Kasumi-1 (cell line): ENCODE measurements around the gene ZMYND12.
"Not testable (repeated sequence)": the region's sequence is repeated elsewhere in the genome, so short reads cannot be mapped to it uniquely, and the experiment has no call there.

ENCODE experiments used
- DNase-seq, 2 experiments: peaks; one replicate each; lab custom pipeline; 2025; lab: John Stamatoyannopoulos, UW

The ZMYND12 gene

DNA sequence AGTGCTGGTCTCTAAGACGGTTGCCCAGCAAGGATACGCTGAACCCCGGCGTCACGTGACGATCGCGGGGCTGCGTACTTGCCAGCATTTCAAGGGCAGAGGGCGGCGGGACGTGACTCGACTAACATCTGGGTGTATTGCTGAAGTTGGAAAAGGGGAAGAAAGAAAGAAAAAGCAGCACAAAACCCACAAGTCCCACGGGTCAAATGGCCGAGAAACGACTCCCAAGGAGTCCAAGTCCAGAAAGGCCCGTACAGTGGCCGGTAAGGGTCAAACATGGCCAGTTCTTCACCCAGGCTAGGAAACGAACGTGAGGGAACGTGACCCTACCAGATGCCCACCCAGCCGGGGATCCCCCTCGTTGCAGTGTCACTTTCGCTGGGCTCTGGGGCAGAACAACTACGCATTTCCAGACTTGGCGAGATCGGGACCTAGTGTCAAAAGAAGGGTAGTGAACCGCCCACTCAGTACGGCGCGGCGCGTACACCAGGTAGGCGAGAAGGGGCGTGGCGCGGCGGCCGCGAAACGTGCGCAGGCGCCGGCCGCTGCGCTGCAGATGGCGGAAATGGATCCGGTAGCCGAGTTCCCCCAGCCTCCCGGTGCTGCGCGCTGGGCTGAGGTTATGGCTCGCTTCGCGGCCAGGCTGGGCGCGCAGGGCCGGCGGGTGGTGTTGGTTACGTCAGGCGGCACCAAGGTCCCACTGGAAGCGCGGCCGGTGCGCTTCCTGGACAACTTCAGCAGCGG, at the start of gene ZMYND12, which contains the start of gene PPCS:
TSS of gene ZMYND12 (minus strand) at position 13 of the 744 bp plus-strand sequence. CDS start 25 bp downstream, outside the sequence.
TSS of gene PPCS (plus strand) at position 534 of the 744 bp plus-strand sequence. CDS start at position 557, 23 bp downstream.
- DNase-seq, result peak; percentile 83 to 86

DNA sequence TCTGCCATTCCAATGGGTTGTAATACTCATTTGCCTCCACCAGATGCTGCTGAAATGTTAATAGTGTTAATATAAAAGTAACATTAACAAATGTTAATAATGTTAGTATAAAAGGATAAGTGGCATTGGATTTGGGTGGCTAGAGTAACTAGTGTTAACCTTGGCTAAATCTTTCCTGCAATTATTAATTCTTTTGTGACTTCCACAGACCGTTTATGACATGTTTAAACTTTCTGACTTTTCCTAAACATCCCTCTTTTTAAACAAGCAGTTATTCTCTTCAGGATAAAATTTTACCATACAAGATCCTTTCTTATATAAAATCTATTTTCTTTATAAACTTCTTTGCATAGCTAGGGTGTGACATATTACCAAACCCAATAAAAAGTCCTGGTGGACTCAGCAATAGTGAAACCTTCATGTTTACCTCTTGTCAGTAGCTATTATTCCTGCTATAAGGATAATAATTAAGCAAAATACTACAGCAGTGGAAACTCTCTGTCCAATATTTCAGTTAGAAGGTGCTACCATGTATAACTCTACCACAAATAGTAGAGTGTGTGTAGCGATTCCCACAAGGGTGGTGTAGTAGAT, 48.8 kb upstream of the ZMYND12 start:
- no peak for DNase-seq

DNA sequence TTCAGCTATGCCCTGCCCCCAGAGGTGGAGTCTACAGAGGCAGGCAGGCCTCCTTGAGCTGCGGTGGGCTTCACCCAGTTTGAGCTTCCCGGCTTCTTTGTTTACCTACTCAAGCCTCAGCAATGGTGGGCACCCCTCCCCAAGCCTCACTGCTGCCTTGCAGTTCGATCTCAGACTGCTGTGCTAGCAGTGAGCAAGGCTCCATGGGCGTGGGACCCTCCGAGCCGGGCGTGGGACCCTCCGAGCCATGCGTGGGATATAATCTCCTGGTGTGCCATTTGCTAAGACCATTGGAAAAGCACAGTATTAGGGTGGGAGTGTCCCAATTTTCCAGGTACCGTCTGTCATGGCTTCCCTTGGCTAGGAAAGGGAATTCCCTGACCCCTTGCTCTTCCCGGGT, 46.2 kb upstream of the ZMYND12 start:
- DNase-seq, result not testable (repeated sequence)

GRCh38 chr1:42490237-42490636, 34.4 kb upstream of the ZMYND12 start:
- DNase-seq, result no peak

DNA sequence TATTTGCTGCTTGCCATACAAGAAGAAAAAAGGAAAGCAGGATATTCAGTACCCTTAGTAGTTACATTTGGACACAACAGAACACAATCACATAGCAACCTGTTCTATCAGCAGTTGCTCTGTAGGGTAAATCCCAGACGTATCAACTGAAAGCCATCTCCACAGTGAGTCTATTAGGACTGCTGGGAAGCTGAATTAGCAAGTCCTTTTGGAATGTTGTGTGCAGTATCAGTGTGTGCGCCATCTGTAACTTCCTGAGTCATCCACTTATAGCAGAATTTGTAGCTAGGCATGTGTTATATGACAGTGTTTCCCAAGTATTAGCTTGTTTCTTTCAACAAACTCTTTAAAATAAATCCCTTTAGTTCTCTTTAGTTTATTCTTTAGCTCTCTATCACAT, 28.6 kb upstream of the ZMYND12 start:
- DNase-seq, result no peak

DNA sequence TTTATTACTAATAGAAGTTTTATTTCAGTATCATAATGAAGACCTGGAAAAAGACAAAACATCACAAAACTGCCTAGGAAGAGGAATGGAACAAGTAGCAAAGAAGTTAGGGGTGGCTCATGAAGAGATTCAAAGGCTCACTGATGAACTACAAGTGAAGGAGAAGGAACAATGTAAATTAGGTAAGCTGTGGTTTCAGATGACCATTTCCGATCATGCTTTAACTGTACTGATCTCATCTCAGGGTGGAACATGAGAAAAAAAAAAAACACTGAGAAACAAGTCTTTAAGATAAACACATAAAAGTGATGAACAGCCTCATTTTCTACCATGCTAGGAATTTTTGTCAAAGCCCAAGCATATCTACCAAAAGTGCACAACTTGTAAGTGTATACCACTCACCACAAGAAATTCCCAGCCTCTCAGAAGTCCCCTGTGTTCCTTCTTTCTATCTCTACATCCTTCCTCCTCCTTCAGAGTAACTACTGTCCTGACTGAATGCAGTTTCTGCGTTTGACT, 26.9 kb upstream of the ZMYND12 start:
- no peak for DNase-seq

DNA sequence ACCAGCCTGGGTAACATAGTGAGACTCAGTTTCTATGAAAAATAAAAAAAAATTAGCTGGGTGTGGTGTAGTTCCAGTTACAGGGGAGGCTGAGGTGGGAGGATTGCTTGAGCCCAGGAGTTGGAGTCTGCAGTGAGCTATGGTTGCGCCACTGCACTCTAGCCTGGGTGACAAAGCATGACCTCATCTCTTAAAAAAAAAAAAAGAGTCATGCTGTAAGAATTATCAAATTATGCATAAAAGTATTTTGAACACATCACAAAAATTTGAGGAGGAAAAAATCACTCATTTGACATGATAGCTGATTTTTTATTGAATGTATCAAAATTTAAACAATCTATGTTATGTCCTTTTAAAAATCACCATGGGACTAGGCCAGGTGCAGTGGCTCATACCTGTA, 25.1 kb upstream of the ZMYND12 start:
- no peak for DNase-seq

DNA sequence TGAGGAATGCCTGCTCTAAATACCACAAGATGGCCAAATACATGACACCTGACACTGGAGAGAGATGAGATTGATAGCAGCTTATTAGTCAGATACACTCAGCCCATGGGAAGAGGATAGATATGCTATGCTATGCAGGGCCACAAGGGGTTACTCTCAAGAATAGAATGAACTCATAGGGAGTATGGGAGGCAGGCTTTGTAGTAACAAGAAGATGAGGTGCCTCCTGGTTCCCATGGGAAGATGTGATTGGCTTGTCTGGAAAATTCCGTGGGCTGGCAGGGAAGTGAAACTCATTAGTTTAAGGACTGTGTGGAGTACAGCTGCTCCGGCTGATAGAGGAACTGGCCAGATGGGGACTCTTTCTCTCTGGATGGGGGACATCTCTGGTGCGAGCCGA, 23.8 kb upstream of the ZMYND12 start:
- DNase-seq, result peak; percentile 24 to 53

GRCh38 chr1:42477775-42478174, 22.0 kb upstream of the ZMYND12 start:
- no peak for DNase-seq

DNA sequence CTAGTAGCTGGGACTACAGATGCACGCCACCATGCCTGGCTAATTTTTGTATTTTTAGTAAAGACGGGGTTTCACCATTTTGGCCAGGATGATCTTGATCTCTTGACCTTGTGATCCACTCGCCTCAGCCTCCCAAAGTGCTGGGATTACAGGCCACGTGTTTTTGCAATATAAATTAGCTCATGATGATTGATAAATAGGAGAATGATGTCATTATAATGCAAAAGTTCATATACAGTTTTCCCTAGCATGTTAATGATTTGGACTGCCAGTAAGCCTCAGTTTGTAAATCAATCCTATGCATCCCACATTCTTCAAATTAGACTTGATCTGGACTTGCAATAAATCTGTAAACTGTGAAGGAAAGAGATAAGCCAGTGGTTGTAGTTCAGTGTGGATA, 21.5 kb upstream of the ZMYND12 start:
- not testable (repeated sequence) for DNase-seq

DNA sequence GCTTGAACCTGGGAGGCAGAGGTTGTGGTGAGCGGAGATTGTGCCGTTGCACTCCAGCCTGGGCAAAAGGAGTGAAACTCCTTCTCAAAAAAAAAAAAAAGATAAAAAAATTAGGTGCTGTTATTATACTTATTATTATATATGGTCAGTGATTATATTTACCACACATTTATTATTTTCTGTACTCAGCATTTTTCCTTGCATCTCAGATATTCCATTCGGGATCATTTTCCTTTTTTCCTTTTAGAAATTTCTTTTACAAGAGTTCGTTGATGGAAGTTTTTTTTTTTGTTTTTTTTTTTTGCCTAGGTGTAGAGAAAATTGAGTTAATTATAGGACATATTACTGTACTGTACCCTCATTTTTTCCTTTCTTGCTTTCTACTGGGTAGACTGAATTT, 20.8 kb upstream of the ZMYND12 start:
- DNase-seq, result no peak

DNA sequence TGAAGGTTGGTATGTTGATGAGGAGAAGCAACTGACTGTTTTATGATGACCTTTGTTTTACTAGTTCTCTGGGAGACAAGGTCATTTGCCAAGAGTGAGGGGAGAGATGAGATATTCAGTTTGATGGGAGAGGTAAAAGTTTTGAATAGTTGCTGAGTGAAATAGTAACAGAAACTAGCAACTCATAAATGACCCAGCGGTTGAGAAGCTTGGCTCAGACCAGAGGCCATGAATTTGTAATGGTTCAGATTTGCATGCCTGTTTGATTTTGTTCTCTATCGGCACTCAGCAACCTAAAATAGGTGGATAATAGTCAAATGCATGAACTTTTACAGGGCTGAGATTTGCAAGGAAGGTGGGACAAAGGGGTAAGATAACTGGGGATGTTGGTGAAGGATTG, 13.9 kb upstream of the ZMYND12 start:
- no peak for DNase-seq

DNA sequence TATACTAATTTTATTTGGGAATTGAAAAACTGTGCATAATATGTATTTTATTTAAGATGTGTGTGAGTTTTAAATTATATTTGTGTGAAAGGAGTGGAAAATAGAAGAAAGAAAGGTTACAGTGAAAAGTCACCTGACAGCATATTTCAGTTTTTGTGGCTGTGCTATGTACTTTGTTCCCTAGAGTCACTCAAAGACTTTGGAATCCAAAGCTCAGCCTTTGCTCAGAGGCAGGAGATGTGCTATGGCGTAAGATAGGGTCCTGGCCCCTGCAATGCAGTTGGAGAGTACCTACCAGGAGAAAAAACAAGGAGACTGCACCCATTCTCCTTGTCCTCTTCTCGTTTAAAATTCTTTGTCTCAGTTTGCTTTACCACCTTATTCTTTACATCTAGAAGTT, 10.2 kb upstream of the ZMYND12 start:
- DNase-seq, result no peak

GRCh38 chr1:42463921-42464320, 8.1 kb upstream of the ZMYND12 start:
- DNase-seq, result no peak

GRCh38 chr1:42462828-42463763, 7.3 kb upstream of the ZMYND12 start, which contains the start of gene CCDC30:
CCDC30 (plus strand) TSS chr1:42463286; CDS start chr1:42480552, 17,266 bp downstream.
- DNase-seq, result peak; percentile 98

DNA sequence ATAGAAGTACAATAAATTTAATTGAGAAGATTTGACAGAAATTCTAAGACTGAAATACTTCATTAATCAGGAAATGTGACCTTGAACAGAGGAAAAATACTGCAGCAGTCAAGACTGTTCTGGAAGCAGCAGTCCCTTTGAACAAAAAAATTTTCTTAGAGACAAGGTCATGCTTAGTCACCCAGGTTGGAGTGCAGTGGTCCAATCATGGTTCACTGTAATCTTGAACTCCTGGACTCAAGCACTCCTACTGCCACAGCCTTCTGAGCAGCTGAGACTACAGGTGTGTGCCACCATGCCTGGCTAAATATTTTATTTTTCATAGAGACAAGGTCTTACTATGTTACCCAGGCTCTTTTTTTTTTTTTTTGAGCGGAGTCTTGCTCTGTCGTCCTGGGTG, 5.4 kb upstream of the ZMYND12 start:
- DNase-seq, result no peak

GRCh38 chr1:42456754-42457089, 900 bp upstream of the ZMYND12 start:
- peak; percentile 56 to 59 for DNase-seq

GRCh38 chr1:42454403-42454802, 1.4 kb downstream of the ZMYND12 start:
- no peak for DNase-seq

- no peak for DNase-seq
Observed at GRCh38 chr1:42453386-42453785, 2.4 kb downstream of the ZMYND12 start.

- DNase-seq, result no peak
Observed at GRCh38 chr1:42450061-42450460, 5.8 kb downstream of the ZMYND12 start.

- no peak for DNase-seq
Observed at GRCh38 chr1:42449256-42449655, 6.6 kb downstream of the ZMYND12 start.

DNA sequence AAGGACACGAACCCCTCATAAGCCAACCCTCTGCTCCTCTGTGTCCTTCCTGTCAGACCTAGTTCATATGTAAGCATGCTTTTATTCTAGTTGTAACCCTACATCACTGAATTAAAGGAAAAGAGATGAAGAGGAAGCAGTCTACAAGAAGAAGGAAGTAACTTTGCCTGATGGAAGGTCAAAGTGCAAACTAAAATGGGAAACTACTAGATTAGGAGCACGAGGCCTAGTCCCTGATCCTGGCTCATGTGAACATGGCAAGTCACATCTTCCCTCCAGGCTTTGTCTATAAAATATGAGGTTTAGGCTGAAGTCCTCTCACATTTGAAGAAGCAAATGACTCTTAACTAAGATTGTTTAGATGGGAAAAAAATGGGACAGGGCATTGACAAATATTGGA, 13.2 kb downstream of the ZMYND12 start:
- peak in 1 of 2 experiments; percentile 12 for DNase-seq
